Panc1 (cell line): ENCODE data around the gene SPATA16. TPM values are rescaled to one million over a fixed set of nuclear protein-coding genes. Genes with fewer than 3 reads are reported as not detected.

Experiments
- ATAC-seq: fragments of 200-7000 bp; cut with Tn5 transposase; 2 replicates; pipeline ENCODE4 v1.9.1; 2020; ENCODE audit warnings: mild to moderate bottlenecking, moderate library complexity
- BruUV-seq: library from RNA; stranded (reverse); fragments of 400-500 nt; replicated peaks from 2 replicates; lab custom pipeline; 2021; lab: Mats Ljungman, UMichigan
- CTCF ChIA-PET: fragments of 300-600 bp; sonication (Branson Sonifier 250); formaldehyde crosslinking; loops from one replicate; lab custom pipeline; 2022; ENCODE audit warnings: antibody characterized with exemption; lab: Charles Lee
- POLR2A ChIA-PET: fragments of 300-600 bp; sonication (Branson Sonifier 250); formaldehyde crosslinking; loops from one replicate; lab custom pipeline; 2022; ENCODE audit warnings: antibody characterized with exemption; lab: Charles Lee
- DNase-seq: peaks from one replicate; pipeline ENCODE4 v3.0.0-alpha.2; 2010; ENCODE audit warnings: low read depth, low spot score
- H3K27ac ChIP-seq: 2 replicates; pipeline ENCODE4 v1.5.1; 2011; ENCODE audit warnings: mild to moderate bottlenecking, low read length, inconsistent platforms
- H3K27me3 ChIP-seq: fragments of 200-500 bp; sonication (Bioruptor generic); 2 replicates; pipeline ENCODE4 v1.6.0; 2014; ENCODE audit warnings: low read length, inconsistent platforms; ENCODE audit not compliant: control insufficient read depth, insufficient read depth
- H3K36me3 ChIP-seq: fragments of 200-500 bp; sonication (Bioruptor generic); 2 replicates; pipeline ENCODE4 v1.5.1; 2014; ENCODE audit warnings: inconsistent platforms, mild to moderate bottlenecking, low read length, moderate library complexity; ENCODE audit not compliant: control insufficient read depth, insufficient read depth
- H3K4me1 ChIP-seq: 2 replicates; pipeline ENCODE4 v1.5.1; 2011; ENCODE audit warnings: inconsistent platforms, mild to moderate bottlenecking, low read length, moderate library complexity; ENCODE audit not compliant: control insufficient read depth, insufficient read depth
- H3K4me3 ChIP-seq, 2 experiments: 2 replicates each; pipeline ENCODE4 v1.5.1; 2011 to 2012; ENCODE audit warnings: low read depth in 2 of 2, low read length in 2 of 2, mild to moderate bottlenecking in 2 of 2, inconsistent platforms in 1 of 2, moderate library complexity in 1 of 2
- H3K9me3 ChIP-seq: fragments of 200-500 bp; sonication (Bioruptor generic); 2 replicates; pipeline ENCODE4 v1.5.1; 2014; ENCODE audit warnings: low read depth, mild to moderate bottlenecking, inconsistent platforms, low read length, moderate library complexity; ENCODE audit not compliant: control insufficient read depth, insufficient read depth
- POLR2AphosphoS5 ChIP-seq: IDR thresholded peaks from 2 replicates; pipeline ENCODE4 v1.6.1; 2012; ENCODE audit warnings: mild to moderate bottlenecking, low read depth, low read length, moderate library complexity
- SIN3A ChIP-seq: IDR thresholded peaks from 2 replicates; pipeline ENCODE4 v1.6.1; 2012; ENCODE audit warnings: low read depth, mild to moderate bottlenecking, low read length, moderate library complexity, borderline replicate concordance; ENCODE audit not compliant: insufficient read depth
- TCF7L2 ChIP-seq: IDR thresholded peaks from 2 replicates; pipeline ENCODE4 v1.6.1; 2011; ENCODE audit warnings: mild to moderate bottlenecking, low read depth, low read length, inconsistent platforms
- in situ Hi-C: cut with HindIII; loops from 2 replicates; pipeline ENCODE4 v1.10.0; 2016; ENCODE audit warnings: low sequenced_read_pairs, low pct_unique_long_range_greater_than_20kb
- intact Hi-C: fragments of 100-400 bp; cut with micrococcal nuclease; formaldehyde crosslinking; loops from one replicate; pipeline ENCODE4 v1.10.0; 2022; ENCODE audit not compliant: unreplicated experiment
- total RNA-seq: library from RNA; stranded (reverse); gene quantifications from one replicate; pipeline ENCODE4 v1.2.1, GENCODE V29; 2021; ENCODE audit not compliant: unreplicated experiment
- TF ChIP-seq, protein P1 (sequence below), 2 experiments: IDR thresholded peaks; 2 replicates each; pipeline ENCODE4 v1.6.1; 2011 to 2012; ENCODE audit warnings: low read depth in 2 of 2, control low read depth in 1 of 2, low read length in 1 of 2, mild to moderate bottlenecking in 1 of 2, moderate library complexity in 1 of 2; ENCODE audit not compliant: insufficient read depth in 1 of 2
- TF ChIP-seq, protein P2 (sequence below): fragments of 450-650 bp; IDR thresholded peaks from 2 replicates; pipeline ENCODE4 v1.5.1; 2017; ENCODE audit warnings: mild to moderate bottlenecking

Gene SPATA16
- total RNA-seq, 1 experiment from 2014 or later, result not detected

DNA sequence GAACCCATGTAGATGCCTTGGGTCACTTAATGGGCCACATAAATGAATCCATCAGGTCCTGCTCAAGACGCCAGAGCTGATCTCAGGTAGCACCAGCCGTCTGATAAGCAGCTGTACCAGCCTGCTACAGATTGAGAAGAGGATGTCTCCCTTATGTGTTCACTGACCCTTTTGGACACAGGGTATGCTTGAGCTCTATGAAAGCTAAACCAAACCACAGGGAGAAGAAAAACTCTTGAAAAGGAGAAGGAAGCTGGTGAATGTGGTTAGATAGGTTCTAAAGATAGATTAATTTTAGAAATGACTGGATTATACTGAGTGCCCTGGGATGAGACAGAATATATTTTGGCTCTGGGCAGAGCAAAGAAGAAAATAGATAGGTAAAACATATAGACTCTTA is 187.5 kb downstream of the SPATA16 start:
- DNase-seq (no peak), ATAC-seq (no peak)
- Histone ChIP-seq H3K4me3 (no peak overlapping the region), H3K27ac (no peak overlapping the region), H3K36me3 (no peaks in the 10 kb centered on the region), H3K27me3 (peaks cover 2% of the 10 kb centered on the region; the same call in 1 of the 2 replicates), H3K4me1 (no peaks in the 10 kb centered on the region), H3K9me3 (no peaks in the 10 kb centered on the region)
- POLR2A ChIA-PET, result no interaction called here
- in situ Hi-C loops (no loop called here), intact Hi-C loops (no loop called here)
- no peak for TF ChIP-seq TCF7L2
- TF ChIP-seq SIN3A, result no peak
- no peak for TF ChIP-seq POLR2AphosphoS5
- TF ChIP-seq, protein P1, sequence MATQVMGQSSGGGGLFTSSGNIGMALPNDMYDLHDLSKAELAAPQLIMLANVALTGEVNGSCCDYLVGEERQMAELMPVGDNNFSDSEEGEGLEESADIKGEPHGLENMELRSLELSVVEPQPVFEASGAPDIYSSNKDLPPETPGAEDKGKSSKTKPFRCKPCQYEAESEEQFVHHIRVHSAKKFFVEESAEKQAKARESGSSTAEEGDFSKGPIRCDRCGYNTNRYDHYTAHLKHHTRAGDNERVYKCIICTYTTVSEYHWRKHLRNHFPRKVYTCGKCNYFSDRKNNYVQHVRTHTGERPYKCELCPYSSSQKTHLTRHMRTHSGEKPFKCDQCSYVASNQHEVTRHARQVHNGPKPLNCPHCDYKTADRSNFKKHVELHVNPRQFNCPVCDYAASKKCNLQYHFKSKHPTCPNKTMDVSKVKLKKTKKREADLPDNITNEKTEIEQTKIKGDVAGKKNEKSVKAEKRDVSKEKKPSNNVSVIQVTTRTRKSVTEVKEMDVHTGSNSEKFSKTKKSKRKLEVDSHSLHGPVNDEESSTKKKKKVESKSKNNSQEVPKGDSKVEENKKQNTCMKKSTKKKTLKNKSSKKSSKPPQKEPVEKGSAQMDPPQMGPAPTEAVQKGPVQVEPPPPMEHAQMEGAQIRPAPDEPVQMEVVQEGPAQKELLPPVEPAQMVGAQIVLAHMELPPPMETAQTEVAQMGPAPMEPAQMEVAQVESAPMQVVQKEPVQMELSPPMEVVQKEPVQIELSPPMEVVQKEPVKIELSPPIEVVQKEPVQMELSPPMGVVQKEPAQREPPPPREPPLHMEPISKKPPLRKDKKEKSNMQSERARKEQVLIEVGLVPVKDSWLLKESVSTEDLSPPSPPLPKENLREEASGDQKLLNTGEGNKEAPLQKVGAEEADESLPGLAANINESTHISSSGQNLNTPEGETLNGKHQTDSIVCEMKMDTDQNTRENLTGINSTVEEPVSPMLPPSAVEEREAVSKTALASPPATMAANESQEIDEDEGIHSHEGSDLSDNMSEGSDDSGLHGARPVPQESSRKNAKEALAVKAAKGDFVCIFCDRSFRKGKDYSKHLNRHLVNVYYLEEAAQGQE (IDR thresholded peaks at IDR 0.05; ENCODE audit: insufficient read depth in 1 of 2, low read depth in 2 of 2, low read length in 1 of 2), result no peak
- TF ChIP-seq, protein P2, sequence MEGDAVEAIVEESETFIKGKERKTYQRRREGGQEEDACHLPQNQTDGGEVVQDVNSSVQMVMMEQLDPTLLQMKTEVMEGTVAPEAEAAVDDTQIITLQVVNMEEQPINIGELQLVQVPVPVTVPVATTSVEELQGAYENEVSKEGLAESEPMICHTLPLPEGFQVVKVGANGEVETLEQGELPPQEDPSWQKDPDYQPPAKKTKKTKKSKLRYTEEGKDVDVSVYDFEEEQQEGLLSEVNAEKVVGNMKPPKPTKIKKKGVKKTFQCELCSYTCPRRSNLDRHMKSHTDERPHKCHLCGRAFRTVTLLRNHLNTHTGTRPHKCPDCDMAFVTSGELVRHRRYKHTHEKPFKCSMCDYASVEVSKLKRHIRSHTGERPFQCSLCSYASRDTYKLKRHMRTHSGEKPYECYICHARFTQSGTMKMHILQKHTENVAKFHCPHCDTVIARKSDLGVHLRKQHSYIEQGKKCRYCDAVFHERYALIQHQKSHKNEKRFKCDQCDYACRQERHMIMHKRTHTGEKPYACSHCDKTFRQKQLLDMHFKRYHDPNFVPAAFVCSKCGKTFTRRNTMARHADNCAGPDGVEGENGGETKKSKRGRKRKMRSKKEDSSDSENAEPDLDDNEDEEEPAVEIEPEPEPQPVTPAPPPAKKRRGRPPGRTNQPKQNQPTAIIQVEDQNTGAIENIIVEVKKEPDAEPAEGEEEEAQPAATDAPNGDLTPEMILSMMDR, result no peak
- no TSS peak for BruUV-seq
- CTCF ChIA-PET, result no interaction called here

- intact Hi-C loops, result no loop called here
- H3K27ac ChIP-seq, result no peak overlapping the region
- CTCF ChIA-PET, result no interaction called here
- no peaks in the 10 kb centered on the region for H3K4me1 ChIP-seq
- POLR2A ChIA-PET, result no interaction called here
- no peak for DNase-seq
- TF ChIP-seq SIN3A, result no peak
- no peak for TF ChIP-seq TCF7L2
- TF ChIP-seq, protein P2, result no peak
- TF ChIP-seq POLR2AphosphoS5, result no peak
- peaks cover 2% of the 10 kb centered on the region; the same call in 1 of the 2 replicates for H3K27me3 ChIP-seq
- no peak for ATAC-seq
- H3K36me3 ChIP-seq, result no peaks in the 10 kb centered on the region
- H3K4me3 ChIP-seq, result no peak overlapping the region
- no peaks in the 10 kb centered on the region for H3K9me3 ChIP-seq
- BruUV-seq, result no TSS peak
- in situ Hi-C loops, result no loop called here
Observed at GRCh38 chr3:172951511-172951910, 189.5 kb downstream of the SPATA16 start.
